Activated CD4-positive, CD25-positive, alpha-beta regulatory T cell treated with anti-CD3 and anti-CD28 coated beads, Interleukin-2, amount 50 U/mL, for 24 hours (primary cell): ENCODE results near the gene HOOK2.
"Not testable (repeated sequence)": the region's sequence is repeated elsewhere in the genome, so short reads cannot be mapped to it uniquely, and the experiment has no call there.

ENCODE experiments used
- ATAC-seq, 2 donors: fragments of 150-1000 bp; cut with Tn5 transposase; one replicate each; pipeline ENCODE4 v1.10.0; 2021; ENCODE audit warnings: mild to moderate bottlenecking in 1 of 2, moderate library complexity in 1 of 2

Gene HOOK2

GRCh38 chr19:12720296-12720695, 55.1 kb downstream of the HOOK2 start:
- ATAC-seq, result no peak

GRCh38 chr19:12715929-12716328, 59.4 kb downstream of the HOOK2 start:
- ATAC-seq, result no peak

- no peak for ATAC-seq
Measured at GRCh38 chr19:12715102-12715501, 60.2 kb downstream of the HOOK2 start.

- not testable (repeated sequence) for ATAC-seq
Measured at GRCh38 chr19:12713304-12713703, 62.0 kb downstream of the HOOK2 start.
